ENCODE results near the gene ALKBH8.
A peak's percentile ranks its signal among the peaks of the same experiment; 100 is the strongest.

Gene ALKBH8

GRCh38 chr11:107478922-107479321, 86.6 kb downstream of the ALKBH8 start:
- CTCF ChIA-PET: interaction anchor here (0.7 kb wide), 1 partner anchor 21 kb away, joined by 3 read pairs; no protein-coding TSS in a partner anchor
- Histone ChIP-seq H3K4me3 (ENCODE audit: low read depth, low read length) (no peak overlapping the region), H3K4me1 (ENCODE audit: control insufficient read depth, insufficient read depth, low read length) (no peaks in the 10 kb centered on the region), H3K27ac (ENCODE audit: extremely low read depth, low read depth, low read length) (no peak overlapping the region), H3K9me3 (ENCODE audit: control insufficient read depth, insufficient read depth, low read depth, low read length) (no peaks in the 10 kb centered on the region), H3K36me3 (ENCODE audit: control insufficient read depth in 2 of 2, insufficient read depth in 1 of 2, low read length in 2 of 2) (no peaks in the 10 kb centered on the region)
- POLR2A ChIA-PET: no interaction called here
- TF ChIP-seq, protein P1, sequence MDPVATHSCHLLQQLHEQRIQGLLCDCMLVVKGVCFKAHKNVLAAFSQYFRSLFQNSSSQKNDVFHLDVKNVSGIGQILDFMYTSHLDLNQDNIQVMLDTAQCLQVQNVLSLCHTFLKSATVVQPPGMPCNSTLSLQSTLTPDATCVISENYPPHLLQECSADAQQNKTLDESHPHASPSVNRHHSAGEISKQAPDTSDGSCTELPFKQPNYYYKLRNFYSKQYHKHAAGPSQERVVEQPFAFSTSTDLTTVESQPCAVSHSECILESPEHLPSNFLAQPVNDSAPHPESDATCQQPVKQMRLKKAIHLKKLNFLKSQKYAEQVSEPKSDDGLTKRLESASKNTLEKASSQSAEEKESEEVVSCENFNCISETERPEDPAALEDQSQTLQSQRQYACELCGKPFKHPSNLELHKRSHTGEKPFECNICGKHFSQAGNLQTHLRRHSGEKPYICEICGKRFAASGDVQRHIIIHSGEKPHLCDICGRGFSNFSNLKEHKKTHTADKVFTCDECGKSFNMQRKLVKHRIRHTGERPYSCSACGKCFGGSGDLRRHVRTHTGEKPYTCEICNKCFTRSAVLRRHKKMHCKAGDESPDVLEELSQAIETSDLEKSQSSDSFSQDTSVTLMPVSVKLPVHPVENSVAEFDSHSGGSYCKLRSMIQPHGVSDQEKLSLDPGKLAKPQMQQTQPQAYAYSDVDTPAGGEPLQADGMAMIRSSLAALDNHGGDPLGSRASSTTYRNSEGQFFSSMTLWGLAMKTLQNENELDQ (tag by site-specific recombination; IDR thresholded peaks at IDR 0.05; ENCODE audit: low read depth): no peak
- TF ChIP-seq ZNF768 (tag by site-specific recombination; IDR thresholded peaks at IDR 0.05) (no peak), ZNF488 (tag by site-specific recombination; IDR thresholded peaks at IDR 0.05) (no peak), ZNF585B (tag by site-specific recombination; IDR thresholded peaks at IDR 0.05) (no peak), SP3 (tag by site-specific recombination; IDR thresholded peaks at IDR 0.05) (no peak), OSR2 (tag by site-specific recombination; IDR thresholded peaks at IDR 0.05) (no peak), ZNF133 (tag by site-specific recombination; IDR thresholded peaks at IDR 0.05) (no peak), SALL2 (tag by site-specific recombination; IDR thresholded peaks at IDR 0.05; ENCODE audit: borderline replicate concordance) (no peak), ZNF221 (tag by site-specific recombination; IDR thresholded peaks at IDR 0.05; ENCODE audit: borderline replicate concordance) (no peak), ZNF501 (tag by site-specific recombination; IDR thresholded peaks at IDR 0.05) (no peak)

GRCh38 chr11:107477820-107478219, 87.7 kb downstream of the ALKBH8 start:
- POLR2A ChIA-PET: no interaction called here
- CTCF ChIA-PET: no interaction called here

DNA sequence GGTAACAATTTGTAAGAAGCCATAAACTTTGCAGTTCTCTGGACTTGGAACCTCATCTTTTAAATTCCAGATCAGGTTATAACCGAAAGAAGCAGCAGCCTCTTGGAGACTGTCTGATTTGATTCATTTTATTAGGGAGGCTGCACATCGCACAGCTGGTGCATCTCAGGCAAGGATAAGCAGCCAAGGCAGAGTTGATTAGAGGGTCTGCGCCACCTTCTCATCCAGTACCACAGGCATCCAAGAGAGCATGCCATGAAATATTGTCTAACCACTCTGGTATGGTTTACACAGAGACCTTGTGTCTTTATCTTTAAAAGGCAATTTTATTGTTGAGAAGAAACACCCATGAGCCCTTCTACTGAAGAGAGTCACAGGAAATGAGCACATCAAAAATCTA, 91.7 kb downstream of the ALKBH8 start:
- no peak for TF ChIP-seq SETDB1 (IDR thresholded peaks at IDR 0.05; ENCODE audit: insufficient read length, low read length)
- no peak for TF ChIP-seq HOXA7 (CRISPR knock-in tag; IDR thresholded peaks at IDR 0.05; ENCODE audit: borderline replicate concordance)
- TF ChIP-seq ZNF23 (tag by site-specific recombination; IDR thresholded peaks at IDR 0.05; ENCODE audit: borderline replicate concordance): no peak
- TF ChIP-seq ZFP37 (tag by site-specific recombination; IDR thresholded peaks at IDR 0.05): no peak
- no peak for TF ChIP-seq ZNF518A (tag by site-specific recombination; conservative IDR thresholded peaks at IDR 0.05; ENCODE audit: low read depth)
- TF ChIP-seq ZEB2 (tag by site-specific recombination; IDR thresholded peaks at IDR 0.05): no peak
- TF ChIP-seq HOXD13 (CRISPR knock-in tag; IDR thresholded peaks at IDR 0.05; ENCODE audit: borderline replicate concordance): no peak
- TF ChIP-seq ZNF311 (tag by site-specific recombination; IDR thresholded peaks at IDR 0.05; ENCODE audit: borderline replicate concordance): no peak
- TF ChIP-seq ZNF202 (tag by site-specific recombination; IDR thresholded peaks at IDR 0.05; ENCODE audit: borderline replicate concordance): no peak
- ChIA-PET POLR2A (no interaction called here), CTCF (no interaction called here)
- no peaks in the 10 kb centered on the region for H3K36me3 ChIP-seq (ENCODE audit: control insufficient read depth in 2 of 2, insufficient read depth in 1 of 2, low read length in 2 of 2)
- H3K9me3 ChIP-seq (ENCODE audit: control insufficient read depth, insufficient read depth, low read depth, low read length): no peaks in the 10 kb centered on the region
- no peaks in the 10 kb centered on the region for H3K4me1 ChIP-seq (ENCODE audit: control insufficient read depth, insufficient read depth, low read length)
- no peak overlapping the region for H3K27ac ChIP-seq (ENCODE audit: extremely low read depth, low read depth, low read length)
- H3K4me3 ChIP-seq (ENCODE audit: low read depth, low read length): no peak overlapping the region

More at GRCh38 chr11:107477820-107478219, 87.7 kb downstream of the ALKBH8 start:
- no peaks in the 10 kb centered on the region for H3K36me3 ChIP-seq (ENCODE audit: control insufficient read depth in 2 of 2, insufficient read depth in 1 of 2, low read length in 2 of 2)
- no peaks in the 10 kb centered on the region for H3K9me3 ChIP-seq (ENCODE audit: control insufficient read depth, insufficient read depth, low read depth, low read length)
- no peak overlapping the region for H3K4me3 ChIP-seq (ENCODE audit: low read depth, low read length)
- H3K4me1 ChIP-seq (ENCODE audit: control insufficient read depth, insufficient read depth, low read length): no peaks in the 10 kb centered on the region
- TF ChIP-seq ZFP41 (tag by site-specific recombination; IDR thresholded peaks at IDR 0.05; ENCODE audit: borderline replicate concordance) (no peak), ZNF777 (tag by site-specific recombination; IDR thresholded peaks at IDR 0.05; ENCODE audit: borderline replicate concordance) (no peak), ZNF138 (tag by site-specific recombination; IDR thresholded peaks at IDR 0.05; ENCODE audit: borderline replicate concordance) (no peak), ZNF830 (tag by site-specific recombination; IDR thresholded peaks at IDR 0.05; ENCODE audit: low read depth) (no peak), ZNF664 (tag by site-specific recombination; IDR thresholded peaks at IDR 0.05) (peak; percentile 70; the same call in 1 of the 2 replicates)
- no peak overlapping the region for H3K27ac ChIP-seq (ENCODE audit: extremely low read depth, low read depth, low read length)

All from HEK293 (cell line).